ENCODE measurements around the gene NGEF.

Gene NGEF

GRCh38 chr2:232931636-232932035 is 81.4 kb downstream of the NGEF start:
- no peak for TF ChIP-seq CTCF (IDR thresholded peaks at IDR 0.05)
- Histone ChIP-seq H3K4me3 (ENCODE audit: low read depth in 1 of 2, low read length in 1 of 2) (no peak overlapping the region), H3K9me3 (no peaks in the 10 kb centered on the region), H3K4me1 (ENCODE audit: control insufficient read depth in 1 of 2, insufficient read depth in 1 of 2, low read depth in 1 of 2, low read length in 1 of 2) (peaks cover 0 to 4% of the 10 kb centered on the region in 2 experiments), H3K36me3 (no peaks in the 10 kb centered on the region), H3K27me3 (peaks cover 94% of the 10 kb centered on the region), H3K27ac (no peak overlapping the region)

DNA sequence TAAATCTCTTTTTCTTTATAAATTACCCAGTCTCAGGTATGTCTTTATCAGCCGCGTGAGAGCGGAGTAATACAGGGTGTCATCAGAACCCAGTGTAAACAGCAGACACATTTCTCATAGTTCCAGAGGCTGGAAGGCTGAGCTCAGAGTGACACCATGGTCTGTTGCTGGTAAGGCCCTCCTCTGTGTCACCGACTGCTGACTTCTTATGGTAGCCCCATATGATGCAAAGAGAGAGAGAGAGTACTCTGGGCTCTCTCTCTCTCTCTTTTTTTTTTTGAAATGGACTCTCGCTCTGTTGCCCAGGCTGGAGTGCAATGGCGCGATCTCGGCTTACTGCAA is 83.0 kb downstream of the NGEF start:
- H3K4me1 ChIP-seq (ENCODE audit: control insufficient read depth in 1 of 2, insufficient read depth in 1 of 2, low read depth in 1 of 2, low read length in 1 of 2), result peaks cover 0 to 4% of the 10 kb centered on the region in 2 experiments
- no peaks in the 10 kb centered on the region for H3K9me3 ChIP-seq
- H3K36me3 ChIP-seq, result no peaks in the 10 kb centered on the region
- H3K27ac ChIP-seq, result no peak overlapping the region
- H3K27me3 ChIP-seq, result peaks cover 94% of the 10 kb centered on the region
- no peak overlapping the region for H3K4me3 ChIP-seq (ENCODE audit: low read depth in 1 of 2, low read length in 1 of 2)
- TF ChIP-seq CTCF (IDR thresholded peaks at IDR 0.05), result no peak

- Histone ChIP-seq H3K4me1 (ENCODE audit: control insufficient read depth in 1 of 2, insufficient read depth in 1 of 2, low read depth in 1 of 2, low read length in 1 of 2) (peaks cover 0 to 4% of the 10 kb centered on the region in 2 experiments), H3K36me3 (no peaks in the 10 kb centered on the region), H3K27ac (no peak overlapping the region), H3K9me3 (no peaks in the 10 kb centered on the region), H3K27me3 (peaks cover 94% of the 10 kb centered on the region), H3K4me3 (ENCODE audit: low read depth in 1 of 2, low read length in 1 of 2) (no peak overlapping the region)
- no peak for TF ChIP-seq CTCF (IDR thresholded peaks at IDR 0.05)
Observed at GRCh38 chr2:232929303-232930058, 83.6 kb downstream of the NGEF start.

DNA sequence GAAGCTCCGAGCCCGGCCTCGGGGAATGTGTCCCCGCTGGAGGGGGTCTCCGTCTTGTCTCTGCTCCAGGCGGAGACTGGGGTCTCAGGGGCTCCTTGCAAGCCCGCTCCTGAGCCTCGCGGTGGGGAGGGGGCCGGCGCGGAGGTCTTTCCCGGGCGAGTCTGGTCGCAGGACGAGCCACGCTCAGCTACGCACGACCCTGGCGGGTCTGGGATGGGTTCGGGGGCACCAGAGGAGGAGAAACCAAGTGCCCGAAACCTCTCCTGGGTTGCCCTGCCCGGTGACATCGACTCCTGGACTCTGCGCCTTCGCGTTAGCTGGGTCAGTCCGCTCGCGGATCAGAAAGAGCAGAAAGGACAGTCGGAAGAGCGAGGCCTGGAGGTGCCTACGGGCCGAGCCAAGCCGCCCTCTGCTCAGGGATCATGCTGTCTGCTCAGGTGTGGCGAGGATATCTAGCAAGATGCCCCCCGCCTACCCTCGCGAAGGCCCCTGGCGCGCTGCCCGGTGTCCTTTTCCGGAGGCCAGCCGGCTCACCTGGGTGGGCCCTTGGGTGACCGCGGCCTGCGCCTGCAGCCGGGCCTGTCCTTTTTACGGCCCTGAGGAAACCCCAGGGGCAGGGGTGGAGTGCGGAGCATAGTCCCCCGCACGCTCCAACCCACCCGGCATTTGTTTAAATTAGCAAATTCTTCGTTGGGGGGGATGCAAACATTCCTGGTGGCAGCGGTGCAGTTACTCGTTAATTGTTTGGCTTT is 84.3 kb downstream of the NGEF start:
- no peak for TF ChIP-seq CTCF (IDR thresholded peaks at IDR 0.05)
- Histone ChIP-seq H3K9me3 (no peaks in the 10 kb centered on the region), H3K36me3 (no peaks in the 10 kb centered on the region), H3K27ac (no peak overlapping the region), H3K27me3 (peaks cover 96% of the 10 kb centered on the region), H3K4me1 (ENCODE audit: control insufficient read depth in 1 of 2, insufficient read depth in 1 of 2, low read depth in 1 of 2, low read length in 1 of 2) (peaks cover 0 to 4% of the 10 kb centered on the region in 2 experiments), H3K4me3 (ENCODE audit: low read depth in 1 of 2, low read length in 1 of 2) (no peak overlapping the region)

DNA sequence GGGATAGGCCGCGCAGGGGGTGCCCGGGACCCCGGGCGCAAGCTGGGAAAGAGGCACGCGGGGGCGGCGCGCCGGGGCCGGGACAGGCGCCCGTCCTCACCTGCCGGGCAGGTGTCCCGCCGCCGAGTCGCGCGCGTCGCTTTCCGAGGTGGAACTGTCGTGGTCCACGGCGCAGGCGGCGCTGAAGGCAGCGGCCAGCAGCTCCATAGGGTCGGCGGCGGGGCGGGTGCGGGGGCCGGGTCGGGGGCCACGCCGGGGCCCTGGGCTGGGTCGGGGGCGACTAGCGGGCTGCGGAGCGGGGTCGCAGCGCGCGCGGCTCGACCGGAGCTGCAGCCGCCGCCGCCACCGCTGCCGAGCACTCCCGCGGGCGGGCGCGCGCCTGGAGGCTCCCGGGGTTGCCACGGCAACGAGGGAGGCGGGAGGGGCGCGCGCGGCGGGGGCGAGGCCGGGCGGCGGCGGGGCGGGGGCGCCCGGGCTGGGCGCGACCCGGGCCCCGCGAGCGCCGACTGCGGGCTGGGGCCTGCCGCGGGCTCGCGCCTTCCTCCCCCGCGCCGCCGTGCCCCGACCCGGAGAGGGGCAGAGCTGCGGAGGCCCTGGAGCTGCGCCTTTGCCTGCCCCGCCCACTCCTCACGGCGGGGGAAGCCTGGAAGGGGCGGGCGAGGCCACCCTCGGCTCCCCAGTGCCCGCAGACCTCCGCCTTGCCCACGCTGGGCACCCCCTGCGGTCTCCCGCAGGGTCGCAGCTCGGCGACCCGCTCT is 85.1 kb downstream of the NGEF start:
- TF ChIP-seq CTCF (IDR thresholded peaks at IDR 0.05), result no peak
- Histone ChIP-seq H3K36me3 (no peaks in the 10 kb centered on the region), H3K9me3 (no peaks in the 10 kb centered on the region), H3K27me3 (peaks cover 96% of the 10 kb centered on the region), H3K4me3 (ENCODE audit: low read depth in 1 of 2, low read length in 1 of 2) (no peak overlapping the region), H3K4me1 (ENCODE audit: control insufficient read depth in 1 of 2, insufficient read depth in 1 of 2, low read depth in 1 of 2, low read length in 1 of 2) (peaks cover 0 to 4% of the 10 kb centered on the region in 2 experiments), H3K27ac (no peak overlapping the region)
